B cell (primary cell): ENCODE results near the gene HMG20B. TPM values are rescaled to one million over a fixed set of nuclear protein-coding genes. Genes with fewer than 3 reads are reported as not detected.

Source experiments
- ATAC-seq: fragments of 200-7000 bp; cut with Tn5 transposase; one replicate; pipeline ENCODE4 v1.10.0; 2021; ENCODE audit warnings: low read depth, mild to moderate bottlenecking, moderate number of reproducible peaks, moderate library complexity
- CTCF ChIA-PET: fragments of 350-600 bp; sonication (Branson Sonifier 250); formaldehyde crosslinking; loops from one replicate; lab custom pipeline; 2021; ENCODE audit warnings: antibody characterized with exemption, inconsistent platforms; lab: Charles Lee
- POLR2A ChIA-PET: fragments of 350-600 bp; sonication (Branson Sonifier 250); formaldehyde crosslinking; loops from one replicate; lab custom pipeline; 2021; ENCODE audit warnings: antibody characterized with exemption; lab: Charles Lee
- DNase-seq: peaks from one replicate; pipeline ENCODE4 v3.0.0; 2013
- H2AFZ ChIP-seq: 2 replicates; pipeline ENCODE4 v1.6.1; 2012; ENCODE audit warnings: mild to moderate bottlenecking, low read depth, low read length; ENCODE audit not compliant: insufficient read depth, poor library complexity, severe bottlenecking
- H3K27ac ChIP-seq, 2 donors: 1 replicate in 1 of 2; 2 replicates in 1 of 2; pipeline ENCODE4 v1.5.1; 2012 to 2013; ENCODE audit warnings: low read length in 2 of 2, mild to moderate bottlenecking in 2 of 2, moderate library complexity in 1 of 2
- H3K27me3 ChIP-seq, 4 experiments: fragments of 200-600 bp in 1 of 4; sonication (generic) in 1 of 4; replicated peaks in 1 of 4; 1 replicate in 2 of 4; 2 replicates in 2 of 4; pipeline versions ENCODE4 v1.6.1 to v1.7.0; 2013 to 2016; ENCODE audit warnings: low read length in 3 of 4, mild to moderate bottlenecking in 2 of 4, mixed read lengths in 1 of 4, moderate library complexity in 1 of 4; ENCODE audit not compliant: insufficient read depth in 4 of 4, control insufficient read depth in 3 of 4; ENCODE audit errors: control extremely low read depth in 1 of 4
- H3K36me3 ChIP-seq, 2 experiments: replicated peaks in 1 of 2; 1 replicate in 1 of 2; 2 replicates in 1 of 2; pipeline versions ENCODE4 v1.6.1 to v1.7.1; 2013; ENCODE audit warnings: low read length in 1 of 2; ENCODE audit not compliant: insufficient read depth in 2 of 2, control insufficient read depth in 1 of 2; ENCODE audit errors: control extremely low read depth in 1 of 2, extremely low read depth in 1 of 2
- H3K4me1 ChIP-seq, 2 donors: fragments of 200-600 bp in 1 of 2; sonication (generic) in 1 of 2; 1 replicate in 1 of 2; 2 replicates in 1 of 2; pipeline versions ENCODE4 v1.5.1 to v1.6.1; 2013 to 2017; ENCODE audit warnings: low read length in 2 of 2; ENCODE audit not compliant: control insufficient read depth in 2 of 2, insufficient read depth in 2 of 2
- H3K4me2 ChIP-seq: replicated peaks from 2 replicates; pipeline ENCODE3; 2012; ENCODE audit warnings: mild to moderate bottlenecking, low read depth, low read length; ENCODE audit not compliant: poor library complexity, severe bottlenecking
- H3K4me3 ChIP-seq, 5 experiments: fragments of 200-600 bp in 1 of 5; sonication (generic) in 1 of 5; 1 replicate in 3 of 5; 2 replicates in 2 of 5; pipeline versions ENCODE4 v1.5.1 to v1.7.0; 2011 to 2016; ENCODE audit warnings: low read length in 4 of 5, mild to moderate bottlenecking in 4 of 5, low read depth in 2 of 5, control low read depth in 1 of 5, moderate library complexity in 1 of 5; ENCODE audit not compliant: insufficient read depth in 1 of 5; ENCODE audit errors: control extremely low read depth in 1 of 5, extremely low read depth in 1 of 5
- H3K79me2 ChIP-seq: fragments of 200-600 bp; sonication (generic); one replicate; pipeline ENCODE4 v1.6.0; 2016; ENCODE audit warnings: low read length; ENCODE audit not compliant: control insufficient read depth, insufficient read depth
- H3K9ac ChIP-seq: fragments of 200-600 bp; sonication (generic); 2 replicates; pipeline ENCODE4 v1.6.1; 2017; ENCODE audit warnings: mild to moderate bottlenecking, low read length, moderate library complexity
- H3K9me3 ChIP-seq, 3 donors: one replicate each; pipeline versions ENCODE4 v1.6.1 to v1.7.1; 2013; ENCODE audit warnings: low read length in 2 of 3; ENCODE audit not compliant: control insufficient read depth in 2 of 3, insufficient read depth in 1 of 3; ENCODE audit errors: control extremely low read depth in 1 of 3
- H4K20me1 ChIP-seq: 2 replicates; pipeline ENCODE4 v1.6.0; 2012; ENCODE audit warnings: mild to moderate bottlenecking, low read length; ENCODE audit not compliant: insufficient read depth, control insufficient read depth, poor library complexity, severe bottlenecking
- H3K27ac Mint-ChIP-seq: one replicate; pipeline ENCODE4 v1.8.0; 2021; ENCODE audit warnings: mixed read lengths
- H3K27me3 Mint-ChIP-seq: one replicate; pipeline ENCODE4 v1.8.0; 2021; ENCODE audit warnings: mixed read lengths
- H3K4me1 Mint-ChIP-seq: one replicate; pipeline ENCODE4 v1.8.0; 2021; ENCODE audit warnings: mixed read lengths
- H3K4me3 Mint-ChIP-seq: one replicate; pipeline ENCODE4 v1.8.0; 2021; ENCODE audit warnings: mixed read lengths
- H3K9me3 Mint-ChIP-seq: one replicate; pipeline ENCODE4 v1.8.0; 2022; ENCODE audit warnings: mixed read lengths; ENCODE audit not compliant: insufficient read depth
- EZH2 ChIP-seq: IDR thresholded peaks from 2 replicates; pipeline ENCODE4 v1.6.1; 2012; ENCODE audit warnings: borderline replicate concordance, low read depth, mild to moderate bottlenecking, moderate library complexity, low read length; ENCODE audit not compliant: insufficient read depth, poor library complexity, severe bottlenecking
- WGBS: methylation state at CpG from one replicate; pipeline ENCODE4 v1.1.5; 2013; ENCODE audit warnings: missing lambda C conversion rate; ENCODE audit not compliant: insufficient coverage; 5-methylcytosine and 5-hydroxymethylcytosine counted together
- intact Hi-C: fragments of 100-400 bp; cut with micrococcal nuclease; formaldehyde crosslinking; loops from one replicate; pipeline ENCODE4 v1.10.0; 2022
- polyA plus RNA-seq: library from polyadenylated mRNA; depleted of rRNA; stranded (reverse); fragments of >200 nt; gene quantifications from 2 replicates; pipeline ENCODE4 v1.2.3, GENCODE V29; 2012
- total RNA-seq, 2 donors: library from RNA; stranded (reverse); fragments of 120-200 nt in 1 of 2; gene quantifications; 1 replicate in 1 of 2; 2 replicates in 1 of 2; pipeline versions ENCODE4 v1.2.3 to v1.2.4, GENCODE V29; 2013 to 2022
- TF ChIP-seq, protein P1 (sequence below): fragments of 200-600 bp; IDR thresholded peaks from one replicate; pipeline ENCODE4 v1.8.0; 2022; ENCODE audit warnings: antibody characterized with exemption, mild to moderate bottlenecking

HMG20B gene
- total and polyA plus RNA-seq, 2 donors (not counting 1 experiment from before 2014, with no cell fraction given) = 41.7 to 59.0 TPM

DNA sequence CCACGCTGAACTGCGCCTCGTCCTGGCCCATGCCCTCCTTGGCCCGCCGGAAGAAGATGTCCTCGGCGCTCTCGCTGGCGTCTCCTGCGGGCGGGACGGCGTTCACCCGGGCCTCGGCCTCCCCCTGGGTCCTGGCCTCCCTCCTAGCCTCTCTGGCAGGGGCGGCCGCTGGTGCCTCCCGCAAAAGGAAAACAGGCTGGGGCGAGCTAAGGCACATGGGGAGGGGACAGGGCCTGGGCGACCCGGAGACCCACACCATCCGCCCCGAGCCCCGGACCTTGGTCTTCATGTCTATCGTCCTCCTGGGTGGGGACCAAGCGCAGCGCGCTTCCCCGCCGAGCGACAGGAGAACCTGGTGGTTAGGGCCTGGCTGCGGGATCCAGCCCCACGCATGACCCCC is 39.6 kb downstream of the HMG20B start:
- H3K4me1 ChIP-seq = peaks cover 11 to 22% of the 10 kb centered on the region in 2 donors
- Mint-ChIP-seq H3K4me1 (peaks cover 21% of the 10 kb centered on the region), H3K27ac (no peak overlapping the region), H3K27me3 (no peaks in the 10 kb centered on the region), H3K4me3 (no peak overlapping the region), H3K9me3 (no peaks in the 10 kb centered on the region)
- POLR2A ChIA-PET = no interaction called here
- CTCF ChIA-PET = no interaction called here
- peaks cover 0 to 4% (median 0%) of the 10 kb centered on the region in 4 experiments for H3K27me3 ChIP-seq
- ATAC-seq = no peak
- H3K79me2 ChIP-seq = no peaks in the 10 kb centered on the region
- 96% methylated on average over 33 of the region's 33 CpGs for WGBS
- H3K9me3 ChIP-seq = peaks cover 0 to 18% (median 0%) of the 10 kb centered on the region in 3 donors
- H3K4me2 ChIP-seq = no peak overlapping the region
- no peak overlapping the region for H3K9ac ChIP-seq
- no peak overlapping the region for H2AFZ ChIP-seq
- H4K20me1 ChIP-seq = no peaks in the 10 kb centered on the region
- no peak overlapping the region for H3K4me3 ChIP-seq
- TF ChIP-seq, protein P1, sequence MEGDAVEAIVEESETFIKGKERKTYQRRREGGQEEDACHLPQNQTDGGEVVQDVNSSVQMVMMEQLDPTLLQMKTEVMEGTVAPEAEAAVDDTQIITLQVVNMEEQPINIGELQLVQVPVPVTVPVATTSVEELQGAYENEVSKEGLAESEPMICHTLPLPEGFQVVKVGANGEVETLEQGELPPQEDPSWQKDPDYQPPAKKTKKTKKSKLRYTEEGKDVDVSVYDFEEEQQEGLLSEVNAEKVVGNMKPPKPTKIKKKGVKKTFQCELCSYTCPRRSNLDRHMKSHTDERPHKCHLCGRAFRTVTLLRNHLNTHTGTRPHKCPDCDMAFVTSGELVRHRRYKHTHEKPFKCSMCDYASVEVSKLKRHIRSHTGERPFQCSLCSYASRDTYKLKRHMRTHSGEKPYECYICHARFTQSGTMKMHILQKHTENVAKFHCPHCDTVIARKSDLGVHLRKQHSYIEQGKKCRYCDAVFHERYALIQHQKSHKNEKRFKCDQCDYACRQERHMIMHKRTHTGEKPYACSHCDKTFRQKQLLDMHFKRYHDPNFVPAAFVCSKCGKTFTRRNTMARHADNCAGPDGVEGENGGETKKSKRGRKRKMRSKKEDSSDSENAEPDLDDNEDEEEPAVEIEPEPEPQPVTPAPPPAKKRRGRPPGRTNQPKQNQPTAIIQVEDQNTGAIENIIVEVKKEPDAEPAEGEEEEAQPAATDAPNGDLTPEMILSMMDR = no peak
- no peak for TF ChIP-seq EZH2
- H3K36me3 ChIP-seq = peaks cover 0 to 21% of the 10 kb centered on the region in 2 experiments
- intact Hi-C loops = no loop called here
- no peak for DNase-seq
- no peak overlapping the region for H3K27ac ChIP-seq

DNA sequence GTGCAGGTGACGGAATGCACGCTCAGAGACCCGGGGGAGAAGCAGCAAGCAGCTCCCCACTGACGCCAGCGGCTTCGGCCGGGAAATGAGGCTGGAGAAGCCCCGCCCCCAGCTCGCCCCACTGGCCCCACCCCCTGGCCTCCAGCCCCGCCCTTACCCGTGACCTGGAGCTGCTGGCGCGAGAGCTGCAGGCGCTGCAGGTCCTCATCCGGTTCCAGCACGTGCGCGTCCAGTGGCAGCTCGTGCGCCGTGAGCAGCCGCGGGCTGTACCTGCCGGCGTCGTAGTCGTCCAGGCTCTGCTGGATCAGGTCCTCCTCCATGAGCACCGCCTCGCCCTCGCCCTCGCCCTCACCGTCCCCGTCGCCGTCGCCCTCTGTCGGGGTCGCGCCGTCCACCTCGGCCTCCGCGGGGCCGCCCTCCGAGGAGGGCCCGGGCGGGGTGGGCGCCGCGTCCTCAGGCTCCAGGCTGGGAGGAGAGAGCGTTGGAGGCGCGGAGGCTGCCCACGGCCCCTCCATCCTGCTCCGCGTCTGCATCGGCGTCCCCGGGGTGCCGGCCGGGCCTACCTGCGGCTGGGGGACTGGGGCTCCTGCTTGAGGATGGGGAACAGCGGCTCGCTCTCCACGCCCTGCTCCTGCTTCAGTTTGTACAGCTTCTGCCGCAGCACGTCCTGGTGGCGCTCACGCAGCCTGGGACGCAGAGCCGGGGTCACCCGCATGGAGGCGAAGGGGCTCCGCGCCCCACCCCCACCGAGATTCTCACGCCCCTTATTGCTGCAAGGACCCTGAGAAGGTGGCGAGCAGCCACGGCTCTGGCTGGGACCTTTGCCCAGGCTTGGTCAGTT is 40.4 kb downstream of the HMG20B start:
- ATAC-seq (no peak), DNase-seq (no peak)
- Histone ChIP-seq H3K27me3 (no peaks in the 10 kb centered on the region), H3K4me2 (no peak overlapping the region), H3K9me3 (peaks cover 0 to 11% (median 0%) of the 10 kb centered on the region in 3 donors), H3K4me1 (peaks cover 12 to 20% of the 10 kb centered on the region in 2 donors), H2AFZ (no peak overlapping the region), H4K20me1 (no peaks in the 10 kb centered on the region), H3K9ac (no peak overlapping the region), H3K4me3 (no peak overlapping the region), H3K36me3 (peaks cover 0 to 25% of the 10 kb centered on the region in 2 experiments), H3K79me2 (no peaks in the 10 kb centered on the region), H3K27ac (no peak overlapping the region)
- no peak overlapping the region for H3K4me3 Mint-ChIP-seq
- TF ChIP-seq, protein P1 = no peak
- no peak for TF ChIP-seq EZH2
- intact Hi-C loops = no loop called here
- H3K27me3 Mint-ChIP-seq = no peaks in the 10 kb centered on the region
- ChIA-PET CTCF (interaction anchor here (0.5 to 0.6 kb wide), 2 partner anchors 67 to 360 kb away, joined by 3 read pairs; no protein-coding TSS in a partner anchor), POLR2A (no interaction called here)
- H3K4me1 Mint-ChIP-seq = peaks cover 19% of the 10 kb centered on the region
- WGBS = 96% methylated on average over 70 of the region's 79 CpGs
- H3K9me3 Mint-ChIP-seq = no peaks in the 10 kb centered on the region
- H3K27ac Mint-ChIP-seq = no peak overlapping the region
